HG03108 (cell line): ENCODE measurements around the gene C12orf75.

Experiments used
- ATAC-seq: cut with Tn5 transposase; IDR thresholded peaks from one replicate; pipeline ENCODE4 v1.9.1; 2021; ENCODE audit warnings: moderate library complexity; ENCODE audit not compliant: unreplicated experiment

The C12orf75 gene

GRCh38 chr12:105409801-105410471, 79.4 kb downstream of the C12orf75 start:
- ATAC-seq, result no peak

- ATAC-seq, result no peak
These were observed 83.5 kb downstream of the C12orf75 start for GRCh38 chr12:105413911-105414487.

- ATAC-seq, result no peak
These were observed 87.2 kb downstream of the C12orf75 start for GRCh38 chr12:105417732-105418131.

GRCh38 chr12:105418229-105418628, 87.7 kb downstream of the C12orf75 start:
- no peak for ATAC-seq

GRCh38 chr12:105418821-105419291, 88.4 kb downstream of the C12orf75 start:
- ATAC-seq, result no peak

- ATAC-seq, result no peak
These were observed 89.1 kb downstream of the C12orf75 start for GRCh38 chr12:105419606-105420005.

GRCh38 chr12:105420046-105420445, 89.6 kb downstream of the C12orf75 start:
- ATAC-seq, result no peak

- peak; percentile 54 for ATAC-seq
These were observed 90.3 kb downstream of the C12orf75 start for GRCh38 chr12:105420659-105421240.
